Measurements from ENCODE around the gene GRID1. TPM values are rescaled to one million over a fixed set of nuclear protein-coding genes. Genes with fewer than 3 reads are reported as not detected.

Gene GRID1
- polyA plus RNA-seq, 1 of the 3 experiments (the other 2 are of a cell fraction) = 0.13 TPM

GRCh38 chr10:86368987-86369386 is 2.4 kb upstream of the GRID1 start (continued):
- TF ChIP-seq CTCF (IDR thresholded peaks at IDR 0.05) = no peak
- TF ChIP-seq USF1 (IDR thresholded peaks at IDR 0.05; ENCODE audit: borderline replicate concordance, low read depth) = no peak
- TF ChIP-seq EZH2phosphoT487 (IDR thresholded peaks at IDR 0.05; ENCODE audit: borderline replicate concordance, low read depth) = no peak
- TF ChIP-seq NRF1 (IDR thresholded peaks at IDR 0.05; ENCODE audit: low read depth, low read length) = no peak
- TF ChIP-seq MEF2A (IDR thresholded peaks at IDR 0.05; ENCODE audit: borderline replicate concordance, low read depth) = no peak
- TF ChIP-seq GABPA (IDR thresholded peaks at IDR 0.05; ENCODE audit: low read depth) = no peak
- no peak for TF ChIP-seq ZBTB33 (IDR thresholded peaks at IDR 0.05; ENCODE audit: borderline replicate concordance, low read depth)

GRCh38 chr10:86368046-86368445 is 1.5 kb upstream of the GRID1 start:
- 80% methylated on average over 1 of the region's 1 CpG for WGBS (ENCODE audit: low lambda C conversion rate)
- no peak overlapping the region for H3K4me3 ChIP-seq (ENCODE audit: low read depth in 2 of 2, low read length in 1 of 2)
- no peak overlapping the region for H3K27ac ChIP-seq (ENCODE audit: low read depth in 2 of 2, low read length in 1 of 2)
- no peaks in the 10 kb centered on the region for H3K9me3 ChIP-seq
- H3K36me3 ChIP-seq (replicated peaks in 1 of 2; ENCODE audit: control insufficient read depth in 1 of 2, insufficient read depth in 2 of 2, low read length in 1 of 2) = no peaks in the 10 kb centered on the region
- no peaks in the 10 kb centered on the region for H4K20me1 ChIP-seq (ENCODE audit: insufficient read depth)
- H3K4me2 ChIP-seq = no peak overlapping the region
- no peak overlapping the region for H3K9ac ChIP-seq
- H3K27me3 ChIP-seq (ENCODE audit: insufficient read depth) = peaks cover 32% of the 10 kb centered on the region
- no peak overlapping the region for H2AFZ ChIP-seq (ENCODE audit: low read depth)
- H3K79me2 ChIP-seq (ENCODE audit: insufficient read depth) = no peaks in the 10 kb centered on the region
- no peak for TF ChIP-seq EP300 (IDR thresholded peaks at IDR 0.05; ENCODE audit: borderline replicate concordance in 1 of 2, low read depth in 1 of 2, low read length in 1 of 2)
- TF ChIP-seq FOXJ3 (CRISPR knock-in tag; IDR thresholded peaks at IDR 0.05) = no peak
- no peak for TF ChIP-seq TEAD4 (IDR thresholded peaks at IDR 0.05; ENCODE audit: borderline replicate concordance, insufficient read depth)
- no peak for TF ChIP-seq PBX3 (IDR thresholded peaks at IDR 0.05)
- no peak for TF ChIP-seq FOSL2 (IDR thresholded peaks at IDR 0.05; ENCODE audit: borderline replicate concordance, low read depth)
- TF ChIP-seq MAX (IDR thresholded peaks at IDR 0.05; ENCODE audit: low read depth) = no peak
- TF ChIP-seq NRF1 (IDR thresholded peaks at IDR 0.05; ENCODE audit: low read depth, low read length) = no peak
- no peak for TF ChIP-seq RXRA (IDR thresholded peaks at IDR 0.05; ENCODE audit: borderline replicate concordance, low read depth)
- no peak for TF ChIP-seq REST (IDR thresholded peaks at IDR 0.05; ENCODE audit: low read depth, low read length)
- TF ChIP-seq GABPA (IDR thresholded peaks at IDR 0.05; ENCODE audit: low read depth) = no peak
- no peak for TF ChIP-seq USF2 (IDR thresholded peaks at IDR 0.05; ENCODE audit: borderline replicate concordance, low read depth, low read length)
- no peak for TF ChIP-seq RFX5 (IDR thresholded peaks at IDR 0.05; ENCODE audit: low read length)
- no peak for TF ChIP-seq FOXM1 (IDR thresholded peaks at IDR 0.05; ENCODE audit: low read depth)
- TF ChIP-seq ELF1 (IDR thresholded peaks at IDR 0.05) = no peak
- ChIA-PET CTCF (interaction anchor here (1.1 to 12.7 kb wide), 5 partner anchors 8 to 576 kb away, joined by 3 to 191 read pairs (median 10); no protein-coding TSS in a partner anchor), POLR2A (no interaction called here)
- H3F3A ChIP-seq (replicated peaks; ENCODE audit: insufficient read depth) = no peaks in the 10 kb centered on the region
- no peaks in the 10 kb centered on the region for H3K9me2 ChIP-seq
- DNase-seq = no peak
- H3K4me1 ChIP-seq (ENCODE audit: control insufficient read depth in 1 of 2, insufficient read depth in 2 of 2, low read depth in 1 of 2, low read length in 1 of 2) = peaks cover 0 to 7% of the 10 kb centered on the region in 2 experiments; a peak in 1 of 4 replicates
